ENCODE results near the gene SLC19A2. TPM values are rescaled to one million over a fixed set of nuclear protein-coding genes. Genes with fewer than 3 reads are reported as not detected.

The SLC19A2 gene
- total and polyA plus RNA-seq, 2 of the 8 experiments (the other 6 are each of a cell fraction or from before 2014, with no cell fraction given), result 21.2 to 23.2 TPM

- TF ChIP-seq, protein P1, sequence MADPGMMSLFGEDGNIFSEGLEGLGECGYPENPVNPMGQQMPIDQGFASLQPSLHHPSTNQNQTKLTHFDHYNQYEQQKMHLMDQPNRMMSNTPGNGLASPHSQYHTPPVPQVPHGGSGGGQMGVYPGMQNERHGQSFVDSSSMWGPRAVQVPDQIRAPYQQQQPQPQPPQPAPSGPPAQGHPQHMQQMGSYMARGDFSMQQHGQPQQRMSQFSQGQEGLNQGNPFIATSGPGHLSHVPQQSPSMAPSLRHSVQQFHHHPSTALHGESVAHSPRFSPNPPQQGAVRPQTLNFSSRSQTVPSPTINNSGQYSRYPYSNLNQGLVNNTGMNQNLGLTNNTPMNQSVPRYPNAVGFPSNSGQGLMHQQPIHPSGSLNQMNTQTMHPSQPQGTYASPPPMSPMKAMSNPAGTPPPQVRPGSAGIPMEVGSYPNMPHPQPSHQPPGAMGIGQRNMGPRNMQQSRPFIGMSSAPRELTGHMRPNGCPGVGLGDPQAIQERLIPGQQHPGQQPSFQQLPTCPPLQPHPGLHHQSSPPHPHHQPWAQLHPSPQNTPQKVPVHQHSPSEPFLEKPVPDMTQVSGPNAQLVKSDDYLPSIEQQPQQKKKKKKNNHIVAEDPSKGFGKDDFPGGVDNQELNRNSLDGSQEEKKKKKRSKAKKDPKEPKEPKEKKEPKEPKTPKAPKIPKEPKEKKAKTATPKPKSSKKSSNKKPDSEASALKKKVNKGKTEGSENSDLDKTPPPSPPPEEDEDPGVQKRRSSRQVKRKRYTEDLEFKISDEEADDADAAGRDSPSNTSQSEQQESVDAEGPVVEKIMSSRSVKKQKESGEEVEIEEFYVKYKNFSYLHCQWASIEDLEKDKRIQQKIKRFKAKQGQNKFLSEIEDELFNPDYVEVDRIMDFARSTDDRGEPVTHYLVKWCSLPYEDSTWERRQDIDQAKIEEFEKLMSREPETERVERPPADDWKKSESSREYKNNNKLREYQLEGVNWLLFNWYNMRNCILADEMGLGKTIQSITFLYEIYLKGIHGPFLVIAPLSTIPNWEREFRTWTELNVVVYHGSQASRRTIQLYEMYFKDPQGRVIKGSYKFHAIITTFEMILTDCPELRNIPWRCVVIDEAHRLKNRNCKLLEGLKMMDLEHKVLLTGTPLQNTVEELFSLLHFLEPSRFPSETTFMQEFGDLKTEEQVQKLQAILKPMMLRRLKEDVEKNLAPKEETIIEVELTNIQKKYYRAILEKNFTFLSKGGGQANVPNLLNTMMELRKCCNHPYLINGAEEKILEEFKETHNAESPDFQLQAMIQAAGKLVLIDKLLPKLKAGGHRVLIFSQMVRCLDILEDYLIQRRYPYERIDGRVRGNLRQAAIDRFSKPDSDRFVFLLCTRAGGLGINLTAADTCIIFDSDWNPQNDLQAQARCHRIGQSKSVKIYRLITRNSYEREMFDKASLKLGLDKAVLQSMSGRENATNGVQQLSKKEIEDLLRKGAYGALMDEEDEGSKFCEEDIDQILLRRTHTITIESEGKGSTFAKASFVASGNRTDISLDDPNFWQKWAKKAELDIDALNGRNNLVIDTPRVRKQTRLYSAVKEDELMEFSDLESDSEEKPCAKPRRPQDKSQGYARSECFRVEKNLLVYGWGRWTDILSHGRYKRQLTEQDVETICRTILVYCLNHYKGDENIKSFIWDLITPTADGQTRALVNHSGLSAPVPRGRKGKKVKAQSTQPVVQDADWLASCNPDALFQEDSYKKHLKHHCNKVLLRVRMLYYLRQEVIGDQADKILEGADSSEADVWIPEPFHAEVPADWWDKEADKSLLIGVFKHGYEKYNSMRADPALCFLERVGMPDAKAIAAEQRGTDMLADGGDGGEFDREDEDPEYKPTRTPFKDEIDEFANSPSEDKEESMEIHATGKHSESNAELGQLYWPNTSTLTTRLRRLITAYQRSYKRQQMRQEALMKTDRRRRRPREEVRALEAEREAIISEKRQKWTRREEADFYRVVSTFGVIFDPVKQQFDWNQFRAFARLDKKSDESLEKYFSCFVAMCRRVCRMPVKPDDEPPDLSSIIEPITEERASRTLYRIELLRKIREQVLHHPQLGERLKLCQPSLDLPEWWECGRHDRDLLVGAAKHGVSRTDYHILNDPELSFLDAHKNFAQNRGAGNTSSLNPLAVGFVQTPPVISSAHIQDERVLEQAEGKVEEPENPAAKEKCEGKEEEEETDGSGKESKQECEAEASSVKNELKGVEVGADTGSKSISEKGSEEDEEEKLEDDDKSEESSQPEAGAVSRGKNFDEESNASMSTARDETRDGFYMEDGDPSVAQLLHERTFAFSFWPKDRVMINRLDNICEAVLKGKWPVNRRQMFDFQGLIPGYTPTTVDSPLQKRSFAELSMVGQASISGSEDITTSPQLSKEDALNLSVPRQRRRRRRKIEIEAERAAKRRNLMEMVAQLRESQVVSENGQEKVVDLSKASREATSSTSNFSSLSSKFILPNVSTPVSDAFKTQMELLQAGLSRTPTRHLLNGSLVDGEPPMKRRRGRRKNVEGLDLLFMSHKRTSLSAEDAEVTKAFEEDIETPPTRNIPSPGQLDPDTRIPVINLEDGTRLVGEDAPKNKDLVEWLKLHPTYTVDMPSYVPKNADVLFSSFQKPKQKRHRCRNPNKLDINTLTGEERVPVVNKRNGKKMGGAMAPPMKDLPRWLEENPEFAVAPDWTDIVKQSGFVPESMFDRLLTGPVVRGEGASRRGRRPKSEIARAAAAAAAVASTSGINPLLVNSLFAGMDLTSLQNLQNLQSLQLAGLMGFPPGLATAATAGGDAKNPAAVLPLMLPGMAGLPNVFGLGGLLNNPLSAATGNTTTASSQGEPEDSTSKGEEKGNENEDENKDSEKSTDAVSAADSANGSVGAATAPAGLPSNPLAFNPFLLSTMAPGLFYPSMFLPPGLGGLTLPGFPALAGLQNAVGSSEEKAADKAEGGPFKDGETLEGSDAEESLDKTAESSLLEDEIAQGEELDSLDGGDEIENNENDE (IDR thresholded peaks at IDR 0.05; ENCODE audit: insufficient replicate concordance, low read length), result no peak
- no peak for TF ChIP-seq JUND (IDR thresholded peaks at IDR 0.05; ENCODE audit: low read length)
- TF ChIP-seq CTCF (IDR thresholded peaks at IDR 0.05; ENCODE audit: control extremely low read depth in 1 of 3, insufficient read depth in 1 of 3, low read depth in 1 of 3, low read length in 3 of 3), result no peak
- TF ChIP-seq GABPA (IDR thresholded peaks at IDR 0.05; ENCODE audit: borderline replicate concordance, insufficient read depth, low read length), result no peak
- no peak for TF ChIP-seq ASH2L (IDR thresholded peaks at IDR 0.05; ENCODE audit: low read length)
- TF ChIP-seq NANOG (IDR thresholded peaks at IDR 0.05; ENCODE audit: insufficient read depth, low read depth, low read length, poor library complexity, severe bottlenecking), result no peak
- TF ChIP-seq HDAC6 (IDR thresholded peaks at IDR 0.05; ENCODE audit: low read depth, low read length), result no peak
- TF ChIP-seq TCF12 (IDR thresholded peaks at IDR 0.05; ENCODE audit: low read depth, low read length), result no peak
- no peak for TF ChIP-seq EGR1 (IDR thresholded peaks at IDR 0.05; ENCODE audit: borderline replicate concordance, low read depth, low read length)
- no peak for TF ChIP-seq BACH1 (IDR thresholded peaks at IDR 0.05; ENCODE audit: low read length)
Measured at GRCh38 chr1:169527001-169527400, 41.3 kb upstream of the SLC19A2 start (continued).

Data from H1 (cell line).